Hepatocyte (in vitro differentiated cells): ENCODE results near the gene SLC22A6. TPM values are rescaled to one million over a fixed set of nuclear protein-coding genes. Genes with fewer than 3 reads are reported as not detected.

Experiments used
- DNase-seq: peaks from one replicate; pipeline ENCODE4 v3.0.0-alpha.2; 2016; ENCODE audit warnings: low spot score
- H2AFZ ChIP-seq: fragments of 200-600 bp; sonication (generic); 2 replicates; pipeline ENCODE4 v1.6.0; 2016; ENCODE audit warnings: antibody characterized with exemption, mild to moderate bottlenecking
- H3K27ac ChIP-seq: fragments of 200-600 bp; sonication (generic); 2 replicates; pipeline ENCODE4 v1.5.1; 2016; ENCODE audit warnings: mild to moderate bottlenecking
- H3K27me3 ChIP-seq: fragments of 200-600 bp; sonication (generic); 2 replicates; pipeline ENCODE4 v1.6.1; 2016
- H3K36me3 ChIP-seq: fragments of 200-600 bp; sonication (generic); replicated peaks from 2 replicates; pipeline ENCODE4 v1.5.1; 2016; ENCODE audit warnings: low read depth; ENCODE audit not compliant: insufficient read depth
- H3K4me1 ChIP-seq: fragments of 200-600 bp; sonication (generic); 2 replicates; pipeline ENCODE4 v1.5.1; 2016; ENCODE audit warnings: mild to moderate bottlenecking, moderate library complexity; ENCODE audit not compliant: insufficient read depth
- H3K4me2 ChIP-seq: fragments of 200-600 bp; sonication (generic); 2 replicates; pipeline ENCODE4 v1.6.0; 2016
- H3K4me3 ChIP-seq: fragments of 200-600 bp; sonication (generic); 2 replicates; pipeline ENCODE4 v1.5.1; 2016; ENCODE audit warnings: mild to moderate bottlenecking
- H3K79me2 ChIP-seq: fragments of 200-600 bp; sonication (generic); 2 replicates; pipeline ENCODE4 v1.6.0; 2017; ENCODE audit warnings: mild to moderate bottlenecking
- H3K9me2 ChIP-seq: fragments of 200-600 bp; sonication (generic); replicated peaks from 2 replicates; pipeline ENCODE4 v1.6.0; 2017; ENCODE audit warnings: mild to moderate bottlenecking; ENCODE audit not compliant: insufficient read depth
- H3K9me3 ChIP-seq: fragments of 200-600 bp; sonication (generic); 2 replicates; pipeline ENCODE4 v1.5.1; 2016; ENCODE audit warnings: low read depth, mild to moderate bottlenecking
- H4K20me1 ChIP-seq: fragments of 200-600 bp; sonication (generic); 2 replicates; pipeline ENCODE4 v1.6.0; 2016; ENCODE audit warnings: mild to moderate bottlenecking; ENCODE audit not compliant: insufficient read depth, poor library complexity, severe bottlenecking
- EZH2 ChIP-seq: fragments of 200-600 bp; sonication (generic); IDR thresholded peaks from 2 replicates; pipeline ENCODE4 v1.6.1; 2016; ENCODE audit warnings: antibody characterized with exemption, mild to moderate bottlenecking, borderline replicate concordance
- EZH2phosphoT487 ChIP-seq: fragments of 200-600 bp; sonication (generic); IDR thresholded peaks from one replicate; pipeline ENCODE4 v1.6.1; 2018; ENCODE audit warnings: antibody characterized with exemption, mild to moderate bottlenecking, low read depth, moderate library complexity; ENCODE audit not compliant: unreplicated experiment, severe bottlenecking
- WGBS: methylation state at CpG from one replicate; pipeline ENCODE4 v1.1.6; 2016; ENCODE audit warnings: low lambda C conversion rate; ENCODE audit errors: missing lambda C conversion rate; 5-methylcytosine and 5-hydroxymethylcytosine counted together
- polyA plus RNA-seq: library from polyadenylated mRNA; unstranded; fragments of >200 nt; fragmentation: Nextera tagmentation; extraction: Ambion mirVana; gene quantifications from 2 replicates; pipeline ENCODE4 v1.2.1, GENCODE V29; 2016
- total RNA-seq: library from RNA; depleted of rRNA; stranded (reverse); fragments of >200 nt; gene quantifications from 2 replicates; pipeline ENCODE4 v1.2.3, GENCODE V29; 2014
- TF ChIP-seq, protein P1 (sequence below): fragments of 200-600 bp; sonication (generic); IDR thresholded peaks from 2 replicates; pipeline ENCODE4 v1.5.1; 2016; ENCODE audit warnings: antibody characterized with exemption, mild to moderate bottlenecking; ENCODE audit not compliant: poor library complexity

SLC22A6 gene
- total and polyA plus RNA-seq, 2 experiments from 2014 or later, result not detected

DNA sequence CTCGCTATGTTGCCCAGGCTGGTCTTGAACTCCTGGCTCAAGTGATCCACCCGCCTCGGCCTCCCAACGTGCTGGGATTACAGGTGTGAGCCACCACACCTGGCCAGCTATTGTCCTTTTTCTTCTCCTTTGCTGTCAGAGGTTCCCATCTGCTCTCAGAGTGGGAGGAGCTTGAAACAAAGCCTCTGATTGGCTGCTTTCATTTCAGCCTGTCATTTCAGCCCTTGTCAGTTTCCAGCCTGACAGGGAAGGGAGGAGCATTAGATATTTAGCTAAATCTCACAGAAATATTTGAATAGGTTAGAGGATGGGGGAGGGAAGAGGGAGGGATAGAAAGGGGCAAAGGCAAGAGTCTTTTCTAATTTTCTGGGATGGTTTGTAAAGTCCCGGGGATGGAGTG is 8.7 kb downstream of the SLC22A6 start:
- H3K9me3 ChIP-seq, result no peaks in the 10 kb centered on the region
- DNase-seq, result no peak
- H2AFZ ChIP-seq, result no peak overlapping the region
- H3K36me3 ChIP-seq, result no peaks in the 10 kb centered on the region
- WGBS, result 87% methylated on average over 5 of the region's 5 CpGs
- H3K79me2 ChIP-seq, result no peaks in the 10 kb centered on the region
- no peaks in the 10 kb centered on the region for H3K9me2 ChIP-seq
- no peaks in the 10 kb centered on the region for H3K27me3 ChIP-seq
- no peaks in the 10 kb centered on the region for H4K20me1 ChIP-seq
- no peak overlapping the region for H3K27ac ChIP-seq
- TF ChIP-seq, protein P1, sequence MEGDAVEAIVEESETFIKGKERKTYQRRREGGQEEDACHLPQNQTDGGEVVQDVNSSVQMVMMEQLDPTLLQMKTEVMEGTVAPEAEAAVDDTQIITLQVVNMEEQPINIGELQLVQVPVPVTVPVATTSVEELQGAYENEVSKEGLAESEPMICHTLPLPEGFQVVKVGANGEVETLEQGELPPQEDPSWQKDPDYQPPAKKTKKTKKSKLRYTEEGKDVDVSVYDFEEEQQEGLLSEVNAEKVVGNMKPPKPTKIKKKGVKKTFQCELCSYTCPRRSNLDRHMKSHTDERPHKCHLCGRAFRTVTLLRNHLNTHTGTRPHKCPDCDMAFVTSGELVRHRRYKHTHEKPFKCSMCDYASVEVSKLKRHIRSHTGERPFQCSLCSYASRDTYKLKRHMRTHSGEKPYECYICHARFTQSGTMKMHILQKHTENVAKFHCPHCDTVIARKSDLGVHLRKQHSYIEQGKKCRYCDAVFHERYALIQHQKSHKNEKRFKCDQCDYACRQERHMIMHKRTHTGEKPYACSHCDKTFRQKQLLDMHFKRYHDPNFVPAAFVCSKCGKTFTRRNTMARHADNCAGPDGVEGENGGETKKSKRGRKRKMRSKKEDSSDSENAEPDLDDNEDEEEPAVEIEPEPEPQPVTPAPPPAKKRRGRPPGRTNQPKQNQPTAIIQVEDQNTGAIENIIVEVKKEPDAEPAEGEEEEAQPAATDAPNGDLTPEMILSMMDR, result no peak
- TF ChIP-seq EZH2 (no peak), EZH2phosphoT487 (no peak)
- H3K4me3 ChIP-seq, result no peak overlapping the region
- peaks cover 5% of the 10 kb centered on the region for H3K4me1 ChIP-seq
- H3K4me2 ChIP-seq, result no peak overlapping the region

DNA sequence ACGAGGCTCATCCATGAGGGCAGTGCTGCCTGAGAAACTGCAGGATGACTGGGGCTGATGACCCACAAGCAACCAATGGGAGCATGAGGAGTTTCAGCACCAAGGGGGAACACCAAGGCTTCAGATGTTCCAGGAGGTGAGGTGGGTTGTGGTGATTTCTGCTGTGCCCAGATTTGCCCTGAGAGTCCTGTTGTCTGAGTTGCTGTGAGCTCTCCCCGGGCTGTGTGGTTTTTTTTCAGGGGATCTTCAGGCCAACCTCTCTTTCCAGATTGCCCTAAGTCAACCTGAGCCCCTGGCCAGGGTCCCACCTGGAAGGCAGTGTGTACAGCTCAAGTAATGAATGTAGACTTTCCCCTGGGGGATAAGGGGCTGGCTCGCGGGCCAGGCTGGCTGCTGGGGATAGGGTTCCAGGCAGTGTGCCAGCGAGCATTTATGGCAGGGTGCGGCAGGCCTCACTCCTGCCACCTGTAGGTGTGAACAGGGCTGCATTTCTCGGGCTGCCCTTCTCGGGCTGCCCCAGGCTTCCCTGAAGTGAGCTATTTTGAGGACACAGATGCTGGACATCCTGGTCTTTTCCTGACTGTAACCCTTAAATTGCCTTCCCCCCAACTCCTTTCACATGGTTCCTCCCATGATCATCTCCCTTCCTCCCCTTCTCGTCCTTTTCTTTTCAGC is 9.8 kb downstream of the SLC22A6 start:
- no peak overlapping the region for H3K4me3 ChIP-seq
- H3K27ac ChIP-seq, result no peak overlapping the region
- no peak overlapping the region for H3K4me2 ChIP-seq
- no peaks in the 10 kb centered on the region for H3K79me2 ChIP-seq
- H3K9me2 ChIP-seq, result no peaks in the 10 kb centered on the region
- peaks cover 5% of the 10 kb centered on the region for H3K4me1 ChIP-seq
- 23% methylated on average over 9 of the region's 9 CpGs for WGBS
- TF ChIP-seq EZH2, result no peak
- TF ChIP-seq, protein P1, result peak; percentile 51
- H3K27me3 ChIP-seq, result no peaks in the 10 kb centered on the region
- no peaks in the 10 kb centered on the region for H3K36me3 ChIP-seq
- H3K9me3 ChIP-seq, result no peaks in the 10 kb centered on the region
- DNase-seq, result peak; percentile 73
- H4K20me1 ChIP-seq, result no peaks in the 10 kb centered on the region
- no peak overlapping the region for H2AFZ ChIP-seq

DNA sequence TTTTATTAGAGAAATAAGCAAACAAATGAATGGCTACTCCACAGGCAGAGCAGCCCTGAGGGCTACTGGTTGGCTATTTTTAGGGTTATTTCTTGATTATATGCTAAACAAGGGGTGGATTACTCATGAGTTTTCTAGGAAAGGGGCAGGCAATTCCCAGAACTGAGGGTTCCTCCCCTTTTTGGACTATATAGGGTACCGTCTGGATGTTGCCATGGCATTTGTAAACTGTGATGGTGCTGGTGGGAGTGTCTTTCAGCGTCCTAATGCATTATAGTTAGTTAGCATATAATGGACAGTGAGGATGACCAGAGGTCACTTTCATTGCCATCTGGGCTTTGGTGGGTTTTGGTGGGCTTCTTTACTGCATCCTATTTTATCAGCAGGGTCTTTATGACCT is 19.2 kb downstream of the SLC22A6 start:
- no peaks in the 10 kb centered on the region for H3K27me3 ChIP-seq
- WGBS, result 78% methylated on average over 2 of the region's 2 CpGs
- no peak for DNase-seq
- H3K4me1 ChIP-seq, result no peaks in the 10 kb centered on the region
- H3K4me2 ChIP-seq, result no peak overlapping the region
- no peaks in the 10 kb centered on the region for H3K36me3 ChIP-seq
- H3K9me2 ChIP-seq, result no peaks in the 10 kb centered on the region
- no peak for TF ChIP-seq EZH2phosphoT487
- TF ChIP-seq, protein P1, result no peak
- TF ChIP-seq EZH2, result no peak
- H4K20me1 ChIP-seq, result no peaks in the 10 kb centered on the region
- H3K9me3 ChIP-seq, result no peaks in the 10 kb centered on the region
- H2AFZ ChIP-seq, result no peak overlapping the region
- H3K79me2 ChIP-seq, result no peaks in the 10 kb centered on the region
- no peak overlapping the region for H3K27ac ChIP-seq
- H3K4me3 ChIP-seq, result no peak overlapping the region
